DMS53 (cell line): ENCODE data around the gene AGBL3.

Experiments used
- DNase-seq: peaks from one replicate; lab custom pipeline; 2025; lab: John Stamatoyannopoulos, UW

Gene AGBL3

DNA sequence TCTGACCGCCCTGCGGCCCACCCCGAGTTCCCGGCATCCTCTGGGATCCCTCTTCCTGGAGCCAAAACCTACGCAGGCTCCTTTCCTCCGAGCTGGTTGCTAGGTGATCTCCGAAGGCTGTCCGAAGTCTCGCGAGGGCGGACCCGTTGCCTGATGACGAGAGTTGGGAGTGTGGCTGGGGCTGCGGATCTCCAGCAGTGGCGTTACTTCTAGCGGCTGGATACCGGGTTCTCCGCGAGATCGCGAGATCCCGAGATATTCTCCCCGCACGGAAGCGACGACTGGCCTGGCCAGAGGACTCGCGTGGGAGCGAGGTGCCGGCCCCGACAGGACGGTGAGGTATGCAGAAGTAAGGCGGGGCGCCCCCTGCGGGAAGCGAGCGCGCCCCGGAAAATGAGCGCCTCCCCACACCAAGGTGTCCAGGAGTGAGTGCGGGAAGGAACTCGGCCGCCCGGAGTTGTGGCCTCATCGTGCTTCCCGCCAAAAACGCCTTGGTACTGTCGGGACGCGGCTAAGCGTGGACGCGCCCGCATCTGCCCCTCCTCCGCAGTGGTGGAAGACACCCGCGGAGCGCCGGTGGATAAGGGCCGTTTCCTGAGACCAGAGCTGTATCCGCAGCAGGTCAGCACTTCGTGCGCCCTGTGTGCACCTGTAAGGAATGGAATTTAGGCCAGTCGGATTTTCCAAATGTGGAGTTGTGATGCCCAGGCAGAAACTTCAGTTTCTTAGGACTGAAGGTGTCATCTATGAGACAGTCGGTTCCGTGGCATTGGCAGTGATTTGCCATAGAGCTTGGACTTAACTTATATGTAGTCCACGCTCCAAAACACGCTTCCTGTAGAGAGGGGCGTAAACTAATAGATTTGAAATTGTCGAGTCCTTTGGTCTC lies at the start of gene AGBL3:
Gene AGBL3, plus strand, starts transcription at position 146 of the 889 bp plus-strand sequence. CDS start 1,426 bp downstream, outside the sequence.
- peak; percentile 99 for DNase-seq

DNA sequence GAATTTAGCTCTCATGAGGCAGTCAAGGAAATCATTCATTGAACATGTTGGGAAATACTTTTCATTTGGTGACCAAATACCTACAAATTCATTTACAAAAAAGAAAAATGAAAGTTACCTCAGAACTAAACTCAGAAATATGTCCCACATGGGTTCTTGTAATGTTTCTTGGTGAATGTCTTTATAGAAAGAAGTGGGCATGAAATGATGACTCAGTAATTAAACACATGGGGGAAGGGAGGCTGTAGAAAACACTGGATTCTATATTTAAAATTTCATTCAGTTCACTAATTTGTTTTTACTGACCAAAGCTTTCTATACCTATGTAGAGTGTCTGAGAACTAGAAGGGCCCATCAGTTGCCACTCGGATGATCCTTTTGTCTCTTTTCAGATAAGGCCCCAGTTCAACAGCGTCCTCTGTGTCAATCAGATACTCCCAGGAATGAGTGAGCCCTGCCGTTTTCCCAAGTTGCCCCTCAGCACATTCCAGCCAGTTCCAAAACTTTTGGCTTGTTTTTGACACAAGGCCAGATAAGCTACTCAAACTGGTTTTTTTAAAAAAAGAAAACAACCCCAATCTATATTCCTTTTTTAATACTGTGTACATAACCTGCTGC lies 49.3 kb upstream of the AGBL3 start:
- DNase-seq = no peak

DNA sequence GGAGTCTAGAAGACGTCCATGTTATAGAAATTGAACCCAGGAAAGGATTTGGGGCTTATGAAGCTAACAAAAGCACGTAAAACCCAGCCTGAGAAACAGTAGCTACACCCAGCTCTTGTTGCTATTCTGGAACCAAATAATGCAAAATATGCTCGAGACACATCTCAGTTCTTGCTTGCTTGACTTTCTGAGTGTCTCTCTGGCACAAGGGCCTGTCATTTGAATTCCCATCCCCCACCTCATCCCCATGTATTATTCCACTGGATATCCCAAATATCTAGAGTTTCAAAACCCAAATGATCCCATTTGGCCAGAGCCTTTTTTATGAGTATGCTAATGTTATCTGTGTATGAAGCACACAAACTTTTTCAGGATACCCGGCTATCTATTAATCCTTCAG lies 48.2 kb upstream of the AGBL3 start:
- no peak for DNase-seq

DNA sequence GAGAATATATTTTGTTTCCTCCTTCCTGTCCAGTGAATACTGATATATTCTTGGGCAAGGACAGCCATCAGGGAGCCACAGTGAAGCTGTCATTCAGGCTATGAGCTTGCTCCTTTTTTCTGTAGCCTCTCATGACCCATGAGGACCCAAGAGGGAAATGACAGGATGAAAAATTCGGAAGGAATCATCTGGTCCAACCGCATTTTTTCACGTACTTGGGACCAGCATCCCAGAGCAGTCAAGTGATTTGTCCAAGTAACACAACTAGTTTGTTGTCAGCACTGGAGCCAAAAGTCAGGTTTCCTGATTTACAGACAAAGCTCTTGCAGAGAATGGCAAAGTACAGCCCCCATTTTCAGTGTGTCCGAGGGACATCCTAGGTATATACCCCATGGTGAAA lies 47.2 kb upstream of the AGBL3 start:
- no peak for DNase-seq

DNA sequence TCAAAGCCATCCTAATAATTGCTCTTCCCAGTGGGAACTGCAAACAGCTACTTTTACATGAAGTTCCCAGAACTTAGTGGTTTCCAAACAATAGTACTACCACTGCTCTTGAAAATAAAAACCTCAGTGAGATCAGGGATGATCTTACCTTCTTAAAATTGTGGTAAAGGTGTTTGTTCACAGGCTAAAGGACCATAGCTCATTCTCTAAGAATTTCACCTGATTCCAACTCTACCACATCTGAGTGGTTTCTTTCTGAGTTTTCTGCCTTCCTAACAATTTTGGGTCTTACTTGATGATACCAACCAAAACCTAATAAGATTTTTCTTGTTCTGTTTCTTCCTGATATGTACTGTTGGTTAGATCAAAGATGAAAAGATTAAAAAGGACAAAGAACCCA lies 45.6 kb upstream of the AGBL3 start:
- no peak for DNase-seq

DNA sequence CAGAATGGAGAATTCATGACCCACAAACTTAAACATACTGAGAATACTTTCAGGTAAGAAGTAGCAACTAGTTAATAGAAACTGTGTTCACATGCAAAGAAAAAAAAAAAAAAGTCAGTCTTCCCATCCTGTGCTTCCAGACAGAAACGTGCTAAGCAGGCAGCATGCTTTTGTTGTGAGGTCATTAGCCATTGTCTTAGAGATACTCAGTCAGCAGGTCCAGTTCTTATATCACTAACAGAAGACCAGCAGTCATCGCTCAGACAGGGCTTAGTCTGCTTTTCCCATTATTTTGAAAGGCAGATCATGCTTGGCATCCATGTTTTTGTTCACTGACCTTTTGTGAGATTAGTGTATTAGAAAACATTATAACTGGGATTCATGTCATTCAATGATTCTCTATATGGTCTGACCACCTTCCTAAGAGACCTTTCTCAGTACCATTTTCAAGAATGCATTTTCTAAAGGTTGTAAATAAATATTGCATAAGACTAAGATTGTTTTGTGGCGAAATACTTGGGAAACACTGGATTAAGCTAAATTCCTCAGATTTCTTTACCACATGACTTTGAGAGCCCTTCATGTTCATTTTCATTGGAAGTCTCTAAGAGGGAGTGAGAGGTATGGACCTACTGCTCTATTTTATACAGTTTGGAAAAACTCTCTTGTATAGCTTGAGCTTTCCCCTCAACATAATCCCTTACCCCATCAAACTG lies 45.0 kb upstream of the AGBL3 start:
- peak; percentile 57 for DNase-seq

DNA sequence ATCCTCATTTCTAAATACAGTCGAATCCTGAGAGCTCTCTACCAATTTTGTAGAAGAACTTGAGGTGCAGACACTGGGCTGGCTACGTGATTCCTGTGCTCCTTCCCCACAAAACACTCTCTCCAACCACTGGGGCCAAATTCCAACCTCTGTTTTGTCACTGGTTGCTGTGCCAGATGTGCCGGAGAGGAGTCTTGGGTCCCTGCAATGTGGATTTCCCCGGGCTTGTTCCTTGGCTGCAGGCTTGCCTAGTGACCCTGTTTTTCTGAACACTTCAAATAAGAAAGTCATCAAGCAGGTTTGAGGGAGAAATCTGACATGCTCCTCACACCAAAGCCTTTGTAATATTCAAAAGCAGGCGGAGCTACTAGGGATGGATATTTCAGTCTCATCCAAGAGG lies 44.4 kb upstream of the AGBL3 start:
- peak; percentile 32 for DNase-seq

DNA sequence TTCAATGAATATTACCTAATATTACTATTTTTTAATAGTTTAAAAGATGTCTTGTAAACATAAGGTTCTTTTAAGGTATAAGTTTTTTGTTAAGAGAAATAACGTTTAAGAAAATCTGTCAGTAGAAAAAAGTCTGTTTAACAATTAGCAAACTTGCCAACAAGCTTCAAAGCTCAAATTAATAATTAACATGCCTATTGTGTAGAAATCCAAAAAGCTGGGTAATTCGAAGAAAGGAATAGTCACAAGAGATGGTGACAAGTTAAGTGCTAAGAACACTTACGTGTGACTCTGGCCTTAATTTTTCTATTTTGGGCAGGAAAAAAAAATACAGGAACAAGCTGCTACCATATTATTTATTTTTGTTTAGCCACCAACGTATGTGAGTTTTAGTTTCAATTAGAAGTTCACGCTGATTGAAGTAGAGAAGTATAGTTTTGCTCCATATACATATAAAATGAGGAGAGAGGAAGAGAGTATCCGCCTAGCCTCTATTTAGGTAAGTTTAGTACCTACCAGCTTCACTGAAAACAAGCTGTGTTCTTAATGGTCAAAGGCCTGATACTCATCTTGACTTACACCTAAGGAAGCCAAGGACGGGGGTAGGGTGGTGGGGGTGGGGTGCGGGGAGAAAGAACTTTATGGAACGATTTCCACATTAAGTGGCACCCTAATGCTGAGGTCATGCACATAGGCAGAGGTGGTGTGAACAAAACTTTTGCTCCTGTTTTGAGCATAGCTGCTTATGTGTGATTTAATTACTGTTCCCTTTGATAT lies 43.4 kb upstream of the AGBL3 start:
- DNase-seq = peak; percentile 37

DNA sequence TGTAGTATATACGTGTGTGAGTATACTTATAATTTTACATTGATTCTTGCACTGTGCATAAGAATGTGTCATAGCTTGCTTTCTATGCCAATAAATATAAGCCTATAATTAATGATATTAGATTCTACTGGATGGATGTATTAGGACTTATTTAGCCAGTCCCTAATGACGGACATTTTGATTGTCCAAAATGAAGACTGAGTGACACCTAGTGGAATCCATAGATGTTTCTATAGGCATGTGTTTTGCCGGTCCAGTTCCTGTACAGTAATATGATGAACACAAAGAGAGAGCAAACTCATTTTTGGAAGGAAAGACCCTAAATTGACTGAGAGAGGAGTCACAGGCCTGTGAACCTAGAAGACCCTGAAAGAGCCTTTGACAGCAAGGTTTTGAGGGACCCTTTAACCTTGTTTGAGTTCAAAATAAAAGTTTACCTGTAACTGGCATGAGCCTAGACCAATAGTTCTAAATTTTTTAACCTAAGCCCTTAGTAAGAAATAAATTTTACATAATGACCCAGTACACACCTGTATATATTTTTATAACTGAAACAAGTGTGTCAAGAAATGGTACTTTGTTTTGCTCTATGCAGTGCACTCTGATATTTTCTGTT lies 42.4 kb upstream of the AGBL3 start:
- peak; percentile 83 for DNase-seq

DNA sequence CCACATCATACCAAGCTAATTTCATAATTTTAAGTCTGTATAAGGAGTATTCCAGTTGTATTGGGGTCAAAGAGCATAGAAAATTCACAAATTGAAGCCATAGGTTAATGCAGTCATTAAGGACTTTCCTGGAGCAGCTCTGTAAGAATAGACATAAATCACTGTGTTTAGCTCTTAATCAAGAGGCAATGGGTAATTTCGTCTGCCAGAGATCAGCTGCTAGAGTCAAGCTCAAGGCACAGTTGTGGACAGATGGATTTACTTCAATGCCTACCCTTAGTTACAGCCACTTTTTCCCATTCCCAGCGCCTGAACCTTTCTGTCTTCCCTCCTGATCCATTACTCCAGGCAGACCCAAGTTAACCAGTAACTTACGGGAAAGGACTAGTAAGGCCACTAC lies 40.6 kb upstream of the AGBL3 start:
- DNase-seq = no peak

DNA sequence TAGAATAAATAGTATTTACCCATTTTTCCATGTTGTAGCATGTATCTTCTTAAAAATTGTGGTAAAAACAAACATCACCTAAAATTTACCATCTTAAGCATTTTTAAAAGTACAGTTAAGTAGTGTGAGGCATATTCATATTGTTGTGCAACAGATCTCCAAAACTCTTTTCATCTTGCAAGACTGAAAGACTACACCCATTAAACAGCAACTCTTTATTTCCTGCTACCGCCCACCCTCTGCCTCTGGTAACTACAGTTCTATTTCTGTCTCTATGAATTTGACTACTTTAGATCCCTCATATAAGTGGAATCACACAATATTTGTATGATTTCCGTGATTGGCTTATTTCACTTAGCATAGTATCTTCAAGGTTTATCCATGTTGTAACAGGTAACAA lies 40.0 kb upstream of the AGBL3 start:
- no peak for DNase-seq

DNA sequence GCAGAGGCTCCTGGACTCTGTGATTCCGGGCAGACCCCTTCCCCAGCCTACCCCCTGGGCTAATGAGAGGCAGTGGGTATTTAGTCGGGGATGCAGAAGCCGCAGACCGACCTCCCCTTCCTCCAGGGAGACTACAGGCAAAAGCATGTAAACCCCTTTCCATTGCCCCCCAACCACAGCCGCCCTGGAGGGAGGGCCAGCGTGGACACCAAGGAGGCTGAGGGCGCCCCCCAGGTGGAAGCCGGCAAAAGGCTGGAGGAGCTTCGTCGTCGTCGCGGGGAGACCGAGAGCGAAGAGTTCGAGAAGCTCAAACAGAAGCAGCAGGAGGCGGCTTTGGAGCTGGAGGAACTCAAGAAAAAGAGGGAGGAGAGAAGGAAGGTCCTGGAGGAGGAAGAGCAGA lies 39.0 kb upstream of the AGBL3 start:
- no peak for DNase-seq

DNA sequence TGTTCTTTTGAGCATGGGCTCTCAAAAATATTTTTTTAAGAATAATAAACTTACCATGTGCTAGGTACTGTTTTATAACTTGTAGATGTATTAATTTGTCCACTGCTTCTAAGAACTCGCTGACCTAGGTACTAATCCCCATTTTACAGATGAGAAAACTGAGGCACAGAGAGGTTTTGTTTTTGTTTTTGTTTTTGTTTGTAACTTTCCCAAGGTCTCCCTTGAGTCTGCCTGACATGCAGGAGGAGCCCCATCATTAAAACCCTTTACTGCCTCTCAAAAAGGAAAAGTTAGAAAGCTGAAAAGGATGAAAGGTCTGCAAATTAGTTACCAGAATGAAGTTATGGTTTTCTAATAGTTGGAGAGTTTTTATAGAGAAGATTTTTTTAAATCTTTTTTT lies 38.5 kb upstream of the AGBL3 start:
- DNase-seq = no peak

DNA sequence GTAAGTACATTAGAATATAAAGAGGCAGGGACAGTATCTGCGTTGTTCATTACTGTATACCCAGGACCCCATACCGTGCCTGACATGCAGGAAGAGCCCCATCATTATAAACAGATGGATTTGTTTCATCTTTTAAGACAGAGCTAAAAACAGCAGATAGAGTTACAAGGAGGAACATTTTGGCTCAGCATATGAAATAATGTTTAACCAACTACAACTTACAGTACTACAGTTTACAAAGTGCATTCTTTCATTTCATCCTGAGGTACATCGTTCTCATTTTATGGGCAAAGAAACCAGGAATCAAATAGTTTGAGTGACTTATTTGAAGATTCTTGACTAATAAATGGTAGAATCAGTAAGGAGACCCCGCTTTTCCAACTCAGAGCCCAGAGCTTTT lies 38.1 kb upstream of the AGBL3 start:
- no peak for DNase-seq

DNA sequence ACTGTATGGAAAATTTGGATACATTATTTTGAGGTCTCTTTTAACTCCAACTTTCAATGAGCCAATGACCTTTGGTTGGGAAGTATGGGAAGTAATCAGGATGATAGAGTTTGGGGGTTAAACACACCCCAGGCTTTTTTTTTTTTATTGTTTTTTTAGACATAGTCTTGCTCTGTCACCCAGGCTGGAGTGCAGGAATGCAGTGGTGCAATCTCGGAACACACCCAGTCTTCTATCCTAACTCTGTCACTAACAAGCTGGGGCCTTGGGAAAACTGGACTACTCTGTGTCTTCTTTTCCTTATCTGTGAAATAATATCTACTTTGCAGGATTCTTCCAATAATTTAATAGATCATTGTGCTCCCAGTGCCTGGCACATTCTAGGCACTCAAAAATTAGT lies 37.6 kb upstream of the AGBL3 start:
- DNase-seq = no peak

DNA sequence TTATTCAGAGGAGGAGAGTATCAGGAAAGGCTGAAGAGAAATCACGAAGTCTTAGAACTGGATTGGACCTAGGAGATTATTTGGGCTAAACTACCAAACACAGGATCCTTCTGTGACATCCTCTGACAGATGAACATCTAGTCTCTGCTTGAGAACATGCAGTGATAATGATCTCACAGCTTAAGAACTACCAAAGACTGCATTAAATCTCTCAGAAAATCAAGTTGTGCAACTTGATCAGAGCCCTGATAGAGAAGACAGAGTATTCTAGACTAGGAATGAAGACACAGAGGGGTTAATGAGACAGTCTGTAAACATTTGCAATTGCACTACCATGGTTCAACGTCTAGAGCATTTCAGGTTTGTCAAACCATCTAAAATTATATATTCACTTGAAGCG lies 37.1 kb upstream of the AGBL3 start:
- no peak for DNase-seq

DNA sequence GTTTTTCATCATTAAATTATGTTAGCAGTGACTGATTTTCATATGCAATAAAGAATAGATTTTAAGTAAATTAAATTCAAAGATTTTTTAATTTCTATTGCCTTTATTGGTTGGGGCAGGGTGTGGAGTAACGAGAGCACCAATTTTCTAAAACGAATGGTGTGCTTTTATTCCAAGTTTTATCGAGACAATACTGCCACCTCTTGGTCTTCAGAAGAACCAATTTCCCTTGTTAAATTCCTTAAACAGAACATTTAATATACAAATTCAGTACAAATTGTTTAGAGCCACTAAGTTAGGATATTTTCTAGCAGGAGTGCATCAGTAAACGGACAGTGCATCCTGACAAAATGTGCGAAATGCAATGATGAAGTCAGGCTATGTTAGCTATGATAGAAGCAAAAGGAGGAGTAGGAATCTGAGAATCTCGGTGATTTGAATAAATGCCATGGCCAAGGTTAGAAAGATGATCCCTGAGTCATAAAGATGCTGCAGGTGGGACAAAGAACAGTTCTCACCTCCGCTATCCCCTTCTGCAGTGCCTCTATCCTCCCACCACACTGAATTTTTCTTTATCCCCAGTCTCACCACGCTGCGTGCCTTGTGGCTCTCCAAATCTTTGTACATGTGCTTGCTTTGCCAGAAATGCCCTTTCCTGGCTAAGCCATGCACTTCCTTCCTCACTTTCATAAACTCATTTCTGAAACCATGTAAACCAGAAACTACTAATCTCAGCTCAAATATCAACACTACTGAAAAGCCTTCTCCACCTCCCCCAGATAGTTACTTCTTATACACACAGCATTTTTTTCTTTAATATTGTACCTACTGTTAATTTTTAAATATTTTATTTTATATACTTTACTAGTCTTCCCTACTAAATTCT lies 31.9 kb upstream of the AGBL3 start:
- DNase-seq = peak; percentile 72

DNA sequence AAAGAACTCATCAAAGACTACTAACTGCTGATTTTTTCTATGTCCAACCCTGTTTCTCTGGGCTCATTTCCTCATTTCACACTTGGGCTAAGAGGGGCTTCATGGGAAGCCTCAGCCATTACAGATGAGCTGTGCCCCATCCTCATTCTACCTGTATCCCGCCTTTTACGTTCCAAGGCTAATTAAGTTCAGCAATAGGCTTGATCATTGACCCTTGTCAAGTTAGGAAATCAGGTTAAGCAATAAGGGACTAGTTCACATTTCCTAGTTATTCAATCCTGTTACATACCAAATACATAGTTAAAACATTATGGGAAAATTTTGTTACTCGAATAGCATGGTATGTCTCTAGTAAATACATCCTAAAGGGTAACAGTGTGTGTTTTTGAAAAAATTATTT lies 29.3 kb upstream of the AGBL3 start:
- no peak for DNase-seq

DNA sequence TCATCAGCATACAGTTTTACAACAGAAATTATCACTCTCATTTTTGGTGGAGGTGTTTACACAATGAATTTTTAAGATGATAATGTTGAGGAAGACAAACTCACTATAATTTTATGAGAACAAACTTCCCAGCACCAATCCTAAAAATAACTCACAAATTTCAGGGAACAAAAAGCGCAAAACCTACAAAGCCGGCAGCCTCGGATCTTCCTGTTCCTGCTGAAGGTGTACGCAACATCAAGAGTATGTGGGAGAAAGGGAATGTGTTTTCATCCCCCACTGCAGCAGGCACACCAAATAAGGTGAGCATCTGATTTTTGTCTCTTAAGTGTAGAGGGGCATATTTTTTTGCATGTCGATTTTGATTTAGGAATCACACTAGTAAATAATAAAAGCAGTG lies 26.5 kb upstream of the AGBL3 start:
- DNase-seq = no peak

DNA sequence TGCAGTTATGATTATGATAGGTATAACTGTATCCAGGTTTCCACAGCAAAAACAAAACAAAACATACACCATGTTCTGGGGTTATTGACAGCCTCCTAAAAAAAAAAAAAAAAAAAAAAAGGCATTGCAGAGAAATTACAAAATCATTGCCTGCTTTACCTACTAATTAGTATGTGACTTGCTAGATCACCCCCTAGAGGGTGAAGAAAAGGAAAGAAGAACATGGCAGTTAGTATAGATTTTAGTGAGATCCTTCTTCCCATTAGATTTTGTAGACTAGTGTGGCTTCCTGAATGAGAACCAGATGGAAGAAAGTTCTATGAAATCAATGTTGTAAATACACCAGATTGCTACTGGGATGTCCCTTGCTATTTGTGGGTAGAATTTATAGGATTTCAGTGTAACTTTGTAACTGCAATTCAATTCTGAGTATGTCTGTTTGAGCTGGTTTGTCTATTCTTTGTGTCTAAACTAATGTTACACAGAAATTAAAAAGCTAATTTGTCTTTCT lies 24.0 kb upstream of the AGBL3 start:
- DNase-seq = no peak

DNA sequence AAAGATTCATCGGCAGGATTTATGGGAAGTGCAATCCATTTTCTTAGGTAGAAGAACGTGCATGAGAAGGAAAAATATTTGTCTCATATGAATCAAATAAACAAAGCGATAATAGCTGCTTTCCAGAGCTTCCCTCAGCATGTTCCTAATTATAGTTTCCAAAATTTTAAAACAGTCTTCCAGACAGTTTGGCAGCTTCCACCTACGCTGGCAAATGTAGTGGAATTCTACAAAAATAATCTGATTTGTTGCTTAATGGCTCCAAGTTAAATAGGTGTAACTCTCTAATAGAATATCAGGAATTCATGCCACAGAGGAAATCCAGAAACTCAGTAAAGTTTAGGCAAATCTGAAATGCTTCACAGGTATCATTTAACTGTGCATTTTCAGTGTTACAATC lies 23.3 kb upstream of the AGBL3 start:
- DNase-seq = no peak
